ENCODE measurements around the gene IL17B. TPM values are rescaled to one million over a fixed set of nuclear protein-coding genes. Genes with fewer than 3 reads are reported as not detected.

IL17B gene
- total and polyA plus RNA-seq, 12 donors = 1.5 to 20.1 (median 2.9) TPM; not detected in 1

- Histone ChIP-seq H3K9me3 (replicated peaks in 1 of 3) (no peaks in the 10 kb centered on the region), H3K27me3 (no peaks in the 10 kb centered on the region), H3K27ac (no peak overlapping the region), H3K36me3 (replicated peaks in 1 of 2) (no peaks in the 10 kb centered on the region), H3K4me3 (no peak overlapping the region), H3K4me1 (replicated peaks in 1 of 2) (peaks cover 0 to 21% of the 10 kb centered on the region in 2 donors)
- WGBS, 4 donors = 87 to 95% (median 90%) methylated on average over 6 of the region's 6 CpGs
- intact Hi-C loops (cut with DNase I) = loop anchor here in 1 of 2 donors (10.0 kb wide), 1 partner anchor 239 kb away; no protein-coding TSS in a partner anchor
- DNase-seq = peak in 1 of 7 donors; percentile 34
- TF ChIP-seq, protein P1, sequence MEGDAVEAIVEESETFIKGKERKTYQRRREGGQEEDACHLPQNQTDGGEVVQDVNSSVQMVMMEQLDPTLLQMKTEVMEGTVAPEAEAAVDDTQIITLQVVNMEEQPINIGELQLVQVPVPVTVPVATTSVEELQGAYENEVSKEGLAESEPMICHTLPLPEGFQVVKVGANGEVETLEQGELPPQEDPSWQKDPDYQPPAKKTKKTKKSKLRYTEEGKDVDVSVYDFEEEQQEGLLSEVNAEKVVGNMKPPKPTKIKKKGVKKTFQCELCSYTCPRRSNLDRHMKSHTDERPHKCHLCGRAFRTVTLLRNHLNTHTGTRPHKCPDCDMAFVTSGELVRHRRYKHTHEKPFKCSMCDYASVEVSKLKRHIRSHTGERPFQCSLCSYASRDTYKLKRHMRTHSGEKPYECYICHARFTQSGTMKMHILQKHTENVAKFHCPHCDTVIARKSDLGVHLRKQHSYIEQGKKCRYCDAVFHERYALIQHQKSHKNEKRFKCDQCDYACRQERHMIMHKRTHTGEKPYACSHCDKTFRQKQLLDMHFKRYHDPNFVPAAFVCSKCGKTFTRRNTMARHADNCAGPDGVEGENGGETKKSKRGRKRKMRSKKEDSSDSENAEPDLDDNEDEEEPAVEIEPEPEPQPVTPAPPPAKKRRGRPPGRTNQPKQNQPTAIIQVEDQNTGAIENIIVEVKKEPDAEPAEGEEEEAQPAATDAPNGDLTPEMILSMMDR (IDR thresholded peaks at IDR 0.05) = no peak
- no peak for TF ChIP-seq POLR2A (IDR thresholded peaks at IDR 0.05)
Observed at GRCh38 chr5:149375434-149375833, 3.7 kb downstream of the IL17B start.

- Histone ChIP-seq H3K27ac (no peak overlapping the region), H3K36me3 (replicated peaks in 1 of 2) (no peaks in the 10 kb centered on the region), H3K4me1 (replicated peaks in 1 of 2) (peaks cover 0 to 21% of the 10 kb centered on the region in 2 donors), H3K4me3 (no peak overlapping the region), H3K27me3 (no peaks in the 10 kb centered on the region), H3K9me3 (replicated peaks in 1 of 3) (no peaks in the 10 kb centered on the region)
- intact Hi-C loops (cut with DNase I) = loop anchor here (5.0 to 10.0 kb wide), 2 partner anchors 192 to 240 kb away; no protein-coding TSS in a partner anchor
- 68 to 84% (median 77%) methylated on average over 3 of the region's 3 CpGs for WGBS, 4 donors
- peak in 1 of 7 donors; percentile 39 for DNase-seq
- TF ChIP-seq POLR2A (IDR thresholded peaks at IDR 0.05) = no peak
- TF ChIP-seq, protein P1 (IDR thresholded peaks at IDR 0.05) = no peak
Observed at GRCh38 chr5:149374801-149375200, 4.3 kb downstream of the IL17B start.

DNA sequence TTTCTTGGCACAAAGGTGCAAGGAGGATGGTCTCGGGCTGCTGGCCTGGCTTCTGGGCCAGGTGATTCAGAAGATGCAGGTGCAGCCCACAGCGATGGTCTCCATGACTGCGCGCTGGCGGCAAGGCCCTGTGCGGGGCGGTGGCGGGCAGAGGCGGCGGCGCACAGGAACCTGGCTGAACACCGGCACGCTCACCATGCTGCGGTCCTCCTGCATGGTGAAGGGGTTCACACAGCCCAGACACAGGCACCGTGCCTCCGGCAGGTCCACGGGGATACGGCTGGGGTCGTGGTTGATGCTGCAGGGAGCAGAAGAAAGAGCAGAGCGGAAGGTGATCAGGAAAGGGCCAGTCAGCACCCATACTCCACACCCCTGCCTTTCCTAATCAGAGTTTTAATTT is 4.8 kb downstream of the IL17B start:
- Histone ChIP-seq H3K36me3 (replicated peaks in 1 of 2) (no peaks in the 10 kb centered on the region), H3K4me3 (no peak overlapping the region), H3K27ac (no peak overlapping the region), H3K27me3 (no peaks in the 10 kb centered on the region), H3K4me1 (replicated peaks in 1 of 2) (peaks cover 0 to 20% of the 10 kb centered on the region in 2 donors), H3K9me3 (replicated peaks in 1 of 3) (no peaks in the 10 kb centered on the region)
- 94 to 97% (median 96%) methylated on average over 11 to 20 of the region's 20 CpGs for WGBS, 4 donors
- no peak for TF ChIP-seq POLR2A (IDR thresholded peaks at IDR 0.05)
- TF ChIP-seq, protein P1 (IDR thresholded peaks at IDR 0.05) = no peak
- intact Hi-C loops (cut with DNase I) = loop anchor here (5.0 to 10.0 kb wide), 2 partner anchors 193 to 240 kb away; no protein-coding TSS in a partner anchor
- DNase-seq = peak in 1 of 7 donors; percentile 42

DNA sequence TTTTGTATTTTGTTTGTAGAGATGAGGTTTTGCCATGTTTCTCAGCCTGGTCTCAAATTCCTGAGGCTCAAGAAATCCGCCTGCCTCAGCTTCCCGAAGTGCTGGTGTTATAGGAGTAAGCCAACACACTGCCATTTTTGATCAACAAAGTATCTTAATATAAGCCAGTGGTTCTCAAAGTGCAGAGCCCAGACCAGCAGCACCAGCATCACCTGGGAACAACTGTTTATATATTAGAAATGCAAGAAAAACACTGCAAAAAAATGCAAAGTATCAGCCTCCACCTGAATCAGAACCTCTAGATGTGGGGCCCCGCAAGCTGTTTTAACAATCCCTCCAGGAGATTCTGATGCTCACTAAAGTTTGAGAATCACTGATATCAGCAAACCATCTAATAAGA is 6.2 kb downstream of the IL17B start:
- Histone ChIP-seq H3K4me3 (no peak overlapping the region), H3K9me3 (replicated peaks in 1 of 3) (no peaks in the 10 kb centered on the region), H3K4me1 (replicated peaks in 1 of 2) (peaks cover 0 to 7% of the 10 kb centered on the region in 2 donors), H3K36me3 (replicated peaks in 1 of 2) (no peaks in the 10 kb centered on the region), H3K27me3 (no peaks in the 10 kb centered on the region), H3K27ac (no peak overlapping the region)
- WGBS, 4 donors = 91 to 96% (median 93%) methylated on average over 3 of the region's 3 CpGs
- peak in 1 of 7 donors; percentile 18 for DNase-seq
- TF ChIP-seq, protein P1 (IDR thresholded peaks at IDR 0.05) = no peak
- no peak for TF ChIP-seq POLR2A (IDR thresholded peaks at IDR 0.05)
- intact Hi-C loops (cut with DNase I) = loop anchor here (5.0 to 10.0 kb wide), 2 partner anchors 194 to 242 kb away; no protein-coding TSS in a partner anchor

All from adrenal gland (tissue), 12 donors.